Endothelial cell of umbilical vein (primary cell): ENCODE measurements around the gene AATF. TPM values are rescaled to one million over a fixed set of nuclear protein-coding genes. Genes with fewer than 3 reads are reported as not detected.

Source experiments
- BruUV-seq: library from RNA; stranded (reverse); fragments of 400-500 nt; replicated peaks from 2 replicates; lab custom pipeline; 2021; lab: Mats Ljungman, UMichigan
- CTCF ChIA-PET: fragments of 300-600, 350-600 bp; sonication (Branson Sonifier 250); formaldehyde crosslinking; loops from one replicate; lab custom pipeline; 2021; ENCODE audit warnings: antibody characterized with exemption, inconsistent platforms; lab: Charles Lee
- POLR2A ChIA-PET: fragments of 300-600, 350-600 bp; sonication (Branson Sonifier 250); formaldehyde crosslinking; loops from one replicate; lab custom pipeline; 2021; ENCODE audit warnings: antibody characterized with exemption, inconsistent platforms; lab: Charles Lee
- DNase-seq: peaks from one replicate; pipeline ENCODE4 v3.0.0-alpha.2; 2011; ENCODE audit warnings: low read depth, low spot score
- FAIRE-seq: peaks from 2 replicates; lab custom pipeline; 2011; peaks lifted over from hg19 to GRCh38; lab: Jason Lieb, UNC
- H2AFZ ChIP-seq: 2 replicates; pipeline ENCODE4 v1.6.0; 2012; ENCODE audit warnings: low read depth, low read length, control low read depth, inconsistent platforms
- H3K27ac ChIP-seq: 2 replicates; pipeline ENCODE4 v1.5.1; 2011; ENCODE audit warnings: low read depth, mild to moderate bottlenecking, control low read depth, low read length, moderate library complexity; ENCODE audit not compliant: insufficient read depth
- H3K27me3 ChIP-seq, 2 experiments: 2 replicates each; pipeline versions ENCODE4 v1.6.0 to v1.6.1; 2011; ENCODE audit warnings: low read length in 2 of 2, mixed read lengths in 1 of 2; ENCODE audit not compliant: control insufficient read depth in 2 of 2, insufficient read depth in 2 of 2
- H3K36me3 ChIP-seq, 2 experiments: 2 replicates in 1 of 2; 3 replicates in 1 of 2; pipeline ENCODE4 v1.5.1; 2011; ENCODE audit warnings: low read length in 2 of 2, mild to moderate bottlenecking in 1 of 2, moderate library complexity in 1 of 2; ENCODE audit not compliant: control insufficient read depth in 2 of 2, insufficient read depth in 2 of 2; ENCODE audit errors: extremely low read depth in 1 of 2
- H3K4me1 ChIP-seq: 3 replicates; pipeline ENCODE4 v1.5.1; 2011; ENCODE audit warnings: mild to moderate bottlenecking, low read length; ENCODE audit not compliant: control insufficient read depth, insufficient read depth; ENCODE audit errors: extremely low read depth
- H3K4me2 ChIP-seq: 2 replicates; pipeline ENCODE4 v1.6.1; 2011; ENCODE audit warnings: low read length, control low read depth, mixed read lengths; ENCODE audit not compliant: insufficient read depth
- H3K4me3 ChIP-seq, 3 experiments: fragments of 200-600 bp in 1 of 3; sonication (generic), shearing (Covaris generic) in 1 of 3; replicated peaks in 1 of 3; 2 replicates each; pipeline ENCODE4 v1.5.1; 2011 to 2016; ENCODE audit warnings: control low read depth in 3 of 3, low read length in 3 of 3, mild to moderate bottlenecking in 2 of 3, inconsistent platforms in 1 of 3, low read depth in 1 of 3, moderate library complexity in 1 of 3; ENCODE audit not compliant: insufficient read depth in 1 of 3
- H3K79me2 ChIP-seq: 2 replicates; pipeline ENCODE4 v1.6.0; 2012; ENCODE audit warnings: low read length, inconsistent platforms; ENCODE audit not compliant: control insufficient read depth, insufficient read depth
- H3K9ac ChIP-seq: replicated peaks from 2 replicates; pipeline ENCODE3; 2011; ENCODE audit warnings: low read length, control low read depth; ENCODE audit not compliant: insufficient read depth; ENCODE audit errors: extremely low read depth
- H3K9me1 ChIP-seq: replicated peaks from 3 replicates; pipeline ENCODE4 v1.6.0; 2011; ENCODE audit warnings: mild to moderate bottlenecking, low read length; ENCODE audit not compliant: control insufficient read depth, insufficient read depth; ENCODE audit errors: extremely low read depth
- H3K9me3 ChIP-seq: replicated peaks from 2 replicates; pipeline ENCODE4 v1.5.1; 2012; ENCODE audit warnings: low read length, inconsistent platforms; ENCODE audit not compliant: control insufficient read depth, insufficient read depth
- H4K20me1 ChIP-seq: replicated peaks from 2 replicates; pipeline ENCODE3; 2011; ENCODE audit warnings: mild to moderate bottlenecking, low read length; ENCODE audit not compliant: control insufficient read depth, insufficient read depth; ENCODE audit errors: extremely low read depth
- CTCF ChIP-seq, 2 donors: IDR thresholded peaks; 1 replicate in 1 of 2; 2 replicates in 1 of 2; pipeline ENCODE4 v1.5.1; 2011; ENCODE audit warnings: low read length in 2 of 2, mild to moderate bottlenecking in 2 of 2, moderate library complexity in 2 of 2, control low read depth in 1 of 2, inconsistent platforms in 1 of 2, low read depth in 1 of 2; ENCODE audit not compliant: insufficient read depth in 1 of 2; ENCODE audit errors: extremely low read depth in 1 of 2
- EZH2 ChIP-seq: IDR thresholded peaks from 2 replicates; pipeline ENCODE4 v1.6.1; 2012; ENCODE audit warnings: borderline replicate concordance, low read depth, mild to moderate bottlenecking, moderate library complexity, low read length, inconsistent platforms; ENCODE audit not compliant: severe bottlenecking
- FOS ChIP-seq: IDR thresholded peaks from 2 replicates; pipeline ENCODE4 v1.6.1; 2011; ENCODE audit warnings: mild to moderate bottlenecking, low read length, moderate library complexity, borderline replicate concordance; ENCODE audit not compliant: insufficient read depth
- GATA2 ChIP-seq: IDR thresholded peaks from 2 replicates; pipeline ENCODE4 v1.7.0; 2011; ENCODE audit warnings: low read depth, mild to moderate bottlenecking, moderate library complexity, mixed read lengths, low read length; ENCODE audit not compliant: insufficient read length, insufficient read depth
- JUN ChIP-seq: IDR thresholded peaks from 2 replicates; pipeline ENCODE4 v1.6.1; 2011; ENCODE audit warnings: borderline replicate concordance, low read depth; ENCODE audit not compliant: insufficient read length, insufficient read depth
- MAX ChIP-seq: IDR thresholded peaks from 2 replicates; pipeline ENCODE4 v1.6.1; 2011; ENCODE audit not compliant: insufficient read depth, insufficient read length
- MYC ChIP-seq: IDR thresholded peaks from one replicate; pipeline ENCODE4 v1.6.1; 2011; ENCODE audit warnings: mild to moderate bottlenecking, low read depth, low read length
- POLR2A ChIP-seq: IDR thresholded peaks from 2 replicates; pipeline ENCODE4 v1.6.1; 2012; ENCODE audit warnings: low read depth, mild to moderate bottlenecking, control low read depth, low read length
- POLR2AphosphoS5 ChIP-seq: IDR thresholded peaks from 2 replicates; pipeline ENCODE4 v1.6.1; 2012; ENCODE audit warnings: low read depth, mild to moderate bottlenecking, control low read depth, low read length, moderate library complexity; ENCODE audit not compliant: insufficient read depth
- dilution Hi-C: fragments of 300-500 bp; cut with MboI; formaldehyde crosslinking; loops from one replicate; pipeline ENCODE4 v1.15.0; 2019; ENCODE audit warnings: low sequenced_read_pairs; ENCODE audit not compliant: extremely low pct_ligation_motif_present
- intact Hi-C: fragments of 100-400 bp; cut with micrococcal nuclease; formaldehyde crosslinking; loops from one replicate; pipeline ENCODE4 v1.10.0; 2022
- polyA plus RNA-seq, 4 experiments: library from polyadenylated mRNA; depleted of rRNA in 3 of 4; stranded (reverse) in 3 of 4; unstranded in 1 of 4; fragments of >200 nt; gene quantifications; 2 replicates each; pipeline versions ENCODE4 v1.2.1 to v1.2.3, GENCODE V29; 2011 to 2012; ENCODE audit warnings: missing spikeins in 1 of 4
- total RNA-seq: library from RNA; stranded (reverse); gene quantifications from 2 replicates; pipeline ENCODE4 v1.2.3, GENCODE V29; 2021

AATF gene
- total and polyA plus RNA-seq, 2 donors (not counting 3 experiments of a cell fraction or from before 2014, with no cell fraction given) = 15.7 to 47.2 TPM

- Histone ChIP-seq H3K4me3 (no peak overlapping the region), H3K9me3 (no peaks in the 10 kb centered on the region), H3K4me2 (no peak overlapping the region), H3K9me1 (no peaks in the 10 kb centered on the region), H2AFZ (no peak overlapping the region), H3K27me3 (no peaks in the 10 kb centered on the region), H4K20me1 (peaks cover 7% of the 10 kb centered on the region), H3K27ac (no peak overlapping the region), H3K36me3 (no peaks in the 10 kb centered on the region), H3K4me1 (peaks cover 25% of the 10 kb centered on the region), H3K9ac (no peak overlapping the region), H3K79me2 (peaks cover 11% of the 10 kb centered on the region)
- dilution Hi-C loops = no loop called here
- TF ChIP-seq GATA2 (no peak), CTCF (IDR thresholded peaks at IDR 0.05; ENCODE audit: extremely low read depth in 1 of 2, insufficient read depth in 1 of 2, low read depth in 1 of 2, low read length in 2 of 2) (no peak), FOS (no peak), MYC (no peak), MAX (no peak), JUN (no peak), POLR2A (no peak), EZH2 (no peak), POLR2AphosphoS5 (no peak)
- FAIRE-seq (no peak), DNase-seq (no peak)
- no TSS peak for BruUV-seq
- ChIA-PET POLR2A (no interaction called here), CTCF (interaction anchor here (0.8 to 1.3 kb wide), 3 partner anchors 9 to 72 kb away, joined by 3 to 4 read pairs (median 4); no protein-coding TSS in a partner anchor)
- intact Hi-C loops = no loop called here
Measured at GRCh38 chr17:36975922-36976515, 27.3 kb downstream of the AATF start.
